ENCODE measurements around the gene ATP1B2.
"Not testable (repeated sequence)": the region's sequence is repeated elsewhere in the genome, so short reads cannot be mapped to it uniquely, and the experiment has no call there.

ATP1B2 gene, protein sequence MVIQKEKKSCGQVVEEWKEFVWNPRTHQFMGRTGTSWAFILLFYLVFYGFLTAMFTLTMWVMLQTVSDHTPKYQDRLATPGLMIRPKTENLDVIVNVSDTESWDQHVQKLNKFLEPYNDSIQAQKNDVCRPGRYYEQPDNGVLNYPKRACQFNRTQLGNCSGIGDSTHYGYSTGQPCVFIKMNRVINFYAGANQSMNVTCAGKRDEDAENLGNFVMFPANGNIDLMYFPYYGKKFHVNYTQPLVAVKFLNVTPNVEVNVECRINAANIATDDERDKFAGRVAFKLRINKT

DNA sequence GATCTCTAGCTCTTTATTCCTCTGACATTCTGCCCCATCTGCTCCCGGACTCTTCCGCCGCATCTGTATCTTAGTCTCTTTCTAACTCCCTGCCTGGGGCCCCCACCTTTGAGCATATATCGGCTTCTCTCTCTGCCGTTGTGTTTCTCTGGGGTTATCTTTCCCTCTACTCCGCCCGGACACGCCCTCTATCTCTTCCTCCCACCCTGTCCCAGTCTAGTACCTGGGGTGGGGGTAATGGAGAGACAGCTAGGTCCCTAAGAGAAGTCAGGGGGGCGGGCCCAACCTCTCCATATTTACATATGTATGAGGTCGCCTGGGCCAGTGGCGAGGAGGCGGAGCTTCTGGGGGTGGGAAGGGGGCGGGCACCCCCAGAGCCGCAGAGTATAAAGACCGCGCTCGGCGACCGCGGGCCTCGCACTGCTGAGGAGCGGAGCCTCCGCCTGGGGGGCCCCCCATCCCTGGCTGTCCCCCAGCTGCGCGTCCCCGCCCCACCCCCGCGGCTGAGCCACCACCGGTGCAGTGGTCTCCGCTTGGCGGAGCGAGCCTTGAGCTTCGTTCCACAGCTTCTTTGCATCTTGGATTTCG lies at the start of gene ATP1B2:
Gene ATP1B2 (plus strand): TSS at position 418 of the 588 bp plus-strand sequence. CDS start 593 bp downstream, outside the sequence.
- no peak for DNase-seq (ENCODE audit: low read depth)

DNA sequence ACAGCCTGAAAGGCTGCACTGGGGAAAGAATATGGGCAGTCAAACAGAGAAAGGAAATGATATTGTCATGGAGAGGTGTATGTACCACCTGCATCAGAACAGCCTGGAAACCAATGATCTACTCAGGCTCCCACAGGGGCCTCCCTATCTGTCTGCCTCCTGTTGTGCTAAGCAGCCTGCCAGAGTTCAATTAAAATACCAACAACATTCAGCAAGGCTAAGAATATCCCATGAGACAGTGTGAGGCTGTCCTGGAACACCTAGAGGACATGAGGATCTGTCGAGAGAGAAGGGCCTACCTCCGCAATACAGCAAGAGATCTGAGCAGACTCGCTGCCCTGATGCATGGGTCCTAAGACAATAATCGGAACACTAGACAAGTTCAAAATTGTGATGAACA lies 44.4 kb upstream of the ATP1B2 start:
- no peak for DNase-seq (ENCODE audit: low read depth)

DNA sequence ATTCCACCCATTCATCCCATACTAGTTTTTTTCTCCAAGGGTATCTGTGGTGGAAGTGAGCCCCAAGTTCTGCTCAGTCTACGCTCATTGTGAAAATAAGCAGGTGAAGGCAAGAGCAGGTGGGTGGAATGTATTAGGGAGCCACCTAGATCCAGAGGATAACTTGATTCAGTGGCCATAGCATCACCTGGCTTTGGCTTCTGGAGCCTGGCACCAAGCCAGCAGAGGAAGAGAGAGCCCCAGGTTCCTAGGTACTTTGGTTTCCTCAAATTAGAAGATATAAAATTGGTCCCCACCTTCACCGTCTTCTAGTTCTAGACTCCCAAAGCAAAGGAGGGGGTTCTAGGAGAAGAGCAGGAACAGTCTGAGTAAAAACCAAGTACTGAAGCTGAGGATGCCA lies 40.1 kb upstream of the ATP1B2 start:
- no peak for DNase-seq (ENCODE audit: low read depth)

DNA sequence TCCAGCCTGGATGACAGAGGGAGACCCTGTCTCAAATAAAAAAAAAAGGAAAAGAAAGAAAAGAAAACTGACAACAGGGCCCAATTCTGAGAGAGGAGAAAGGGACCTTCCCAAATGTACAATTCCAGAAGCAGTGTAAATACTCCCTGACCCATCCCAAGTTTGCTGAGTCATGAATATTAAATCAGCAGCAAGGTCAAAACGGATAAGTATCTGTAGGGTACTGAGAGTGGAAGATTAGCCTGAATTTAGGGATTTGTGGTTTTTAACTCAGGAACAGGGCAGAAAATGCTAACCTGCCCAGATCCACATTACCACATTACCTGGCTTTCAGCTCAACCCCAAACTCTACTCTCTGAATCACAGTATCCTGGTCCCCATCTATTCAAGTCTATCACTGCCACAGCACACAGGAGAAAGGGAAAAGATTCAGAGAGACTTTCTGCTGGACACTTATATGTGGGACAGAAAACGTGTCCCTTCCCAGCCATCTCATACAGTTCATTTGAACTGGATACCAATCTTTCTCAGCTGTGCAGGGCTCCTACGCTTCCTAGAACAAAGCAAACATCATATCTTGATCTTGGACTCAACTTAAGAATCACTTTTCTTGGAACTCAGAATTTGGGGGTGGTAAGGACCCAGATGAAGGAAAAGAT lies 39.0 kb upstream of the ATP1B2 start:
- no peak for DNase-seq (ENCODE audit: low read depth)

DNA sequence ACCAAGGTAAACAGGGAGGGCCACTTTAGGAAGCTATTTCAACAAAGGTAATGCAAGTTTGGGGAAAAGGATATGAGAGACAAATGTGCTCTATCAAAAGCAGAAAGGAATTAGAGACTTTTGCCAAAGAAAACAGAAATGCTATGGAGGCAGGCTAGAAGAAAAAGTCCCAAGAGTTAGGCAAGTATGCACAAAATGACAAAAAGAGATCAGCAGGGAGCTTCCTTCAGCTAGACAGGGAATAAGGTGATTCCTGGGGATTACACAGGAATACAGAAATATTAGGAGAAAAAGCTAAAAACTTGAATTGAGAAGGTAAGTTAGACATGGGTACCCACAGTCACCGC lies 38.5 kb upstream of the ATP1B2 start:
- no peak for DNase-seq (ENCODE audit: low read depth)

DNA sequence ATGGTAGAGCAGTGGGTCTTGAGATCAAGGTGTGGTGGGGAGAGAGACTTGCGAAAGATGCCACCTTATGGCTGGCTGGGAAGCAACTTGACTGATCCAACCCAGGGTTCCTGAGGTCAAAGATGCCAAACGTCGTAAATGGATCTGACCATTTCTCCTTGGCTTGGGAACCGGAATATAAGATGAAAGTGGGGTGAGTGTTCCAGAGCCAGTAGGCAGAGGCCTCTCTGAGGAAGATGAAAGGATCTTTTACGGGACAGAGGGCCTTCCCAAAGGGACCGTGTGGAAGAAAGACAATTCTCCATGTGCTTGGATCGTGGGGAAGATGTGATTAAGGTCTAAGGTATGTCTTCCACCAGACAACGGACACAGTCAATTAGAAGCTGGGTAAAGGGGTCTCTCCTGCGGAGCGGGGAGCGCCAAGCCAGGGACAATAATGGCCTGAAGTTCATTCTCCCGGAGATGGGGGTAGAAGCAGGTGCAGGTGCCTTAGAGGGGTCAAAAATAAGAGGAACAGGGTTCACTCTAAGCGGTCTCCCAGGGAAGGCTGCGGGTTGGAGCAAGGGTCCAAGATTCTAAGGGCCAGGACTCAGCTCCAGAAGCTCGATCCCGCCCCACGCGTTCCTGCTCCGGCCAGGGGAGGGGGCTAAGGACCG lies 36.8 kb upstream of the ATP1B2 start:
- no peak for DNase-seq (ENCODE audit: low read depth)

DNA sequence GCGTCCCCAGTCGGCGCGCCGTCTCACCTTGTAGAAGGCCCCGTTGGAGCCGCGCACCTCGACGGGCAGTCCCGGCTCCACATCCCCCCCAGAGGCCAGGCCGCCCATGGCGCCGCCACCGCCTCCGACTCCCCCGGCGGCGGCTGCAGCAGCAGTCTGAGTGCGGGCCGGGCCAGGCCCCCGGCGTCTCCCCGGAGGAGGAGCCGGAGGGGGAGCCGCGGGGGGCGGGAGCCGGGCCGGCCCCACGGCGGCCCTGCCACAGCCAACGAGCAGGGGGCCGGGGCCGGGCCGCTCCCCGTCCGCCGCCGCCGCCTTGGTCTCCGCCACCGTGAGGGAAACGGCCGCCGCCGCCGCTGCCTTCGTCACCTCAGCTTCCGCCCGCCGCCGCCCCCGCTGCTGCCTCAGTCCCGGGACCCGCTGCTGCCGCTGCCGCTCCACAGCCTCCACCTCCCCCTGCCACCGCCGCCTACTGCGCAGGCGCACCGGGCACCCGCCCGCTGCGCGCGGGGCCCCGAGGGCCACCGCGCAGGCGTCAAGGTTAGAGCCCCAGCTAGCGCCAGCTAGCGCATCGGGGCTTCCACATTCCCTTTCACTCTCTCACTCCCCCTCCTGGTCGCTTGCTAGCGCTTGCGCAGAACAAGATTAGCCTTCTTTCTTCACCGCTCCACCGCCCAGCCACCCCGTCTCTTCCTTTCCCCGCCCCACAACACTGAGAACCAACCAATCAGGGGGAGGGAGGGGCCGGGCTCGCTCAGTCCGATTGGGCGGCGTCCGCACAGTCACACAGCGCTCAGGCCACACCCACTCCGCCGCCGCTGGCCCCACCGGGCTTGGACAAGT lies 36.1 kb upstream of the ATP1B2 start, which contains the start of gene FXR2:
Gene FXR2 (minus strand): TSS at position 473 of the 840 bp plus-strand sequence. CDS start 365 bp downstream, at position 108.
- no peak for DNase-seq (ENCODE audit: low read depth)

DNA sequence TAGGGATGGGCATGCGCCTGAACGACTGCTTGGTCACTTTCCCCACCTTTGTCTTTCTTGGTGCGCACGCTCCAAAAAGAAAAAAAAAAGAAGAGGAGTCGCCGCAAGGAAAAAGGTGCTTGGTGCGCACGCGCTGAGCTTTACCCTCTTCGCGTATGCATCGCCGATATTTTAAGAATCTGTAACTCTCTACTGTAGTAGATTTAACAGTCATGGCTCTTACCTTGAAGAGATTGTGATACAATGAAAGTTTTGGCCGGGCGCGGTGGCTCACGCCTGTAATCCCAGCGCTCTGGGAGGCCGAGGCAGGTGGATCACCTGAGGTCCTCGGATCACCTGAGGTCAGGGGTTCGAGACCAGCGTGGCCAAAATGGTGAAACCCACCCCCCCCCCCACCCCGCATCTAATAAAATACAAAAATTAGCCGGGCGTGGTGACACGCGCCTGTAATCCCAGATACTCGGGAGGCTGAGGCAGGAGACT lies 35.4 kb upstream of the ATP1B2 start:
- no peak for DNase-seq (ENCODE audit: low read depth)

DNA sequence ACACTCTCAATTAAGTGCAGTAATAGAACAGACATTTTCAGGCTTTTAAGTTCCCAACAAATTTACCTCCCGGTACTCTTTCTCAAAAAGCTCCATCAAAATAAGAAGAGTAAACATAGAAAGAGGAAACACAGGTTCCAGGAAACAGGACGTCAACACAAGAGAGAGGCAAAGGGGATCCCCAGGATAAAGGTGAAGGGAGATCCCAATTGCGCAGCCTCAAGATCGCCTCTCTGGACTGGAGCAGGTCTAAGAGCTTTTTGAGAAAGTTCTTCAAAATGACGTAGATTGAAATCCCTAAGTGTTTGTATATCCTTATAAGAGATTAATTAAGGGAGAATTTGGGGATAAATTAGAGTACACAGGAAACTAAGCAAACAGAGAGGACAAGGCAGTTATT lies 32.1 kb upstream of the ATP1B2 start:
- no peak for DNase-seq (ENCODE audit: low read depth)

DNA sequence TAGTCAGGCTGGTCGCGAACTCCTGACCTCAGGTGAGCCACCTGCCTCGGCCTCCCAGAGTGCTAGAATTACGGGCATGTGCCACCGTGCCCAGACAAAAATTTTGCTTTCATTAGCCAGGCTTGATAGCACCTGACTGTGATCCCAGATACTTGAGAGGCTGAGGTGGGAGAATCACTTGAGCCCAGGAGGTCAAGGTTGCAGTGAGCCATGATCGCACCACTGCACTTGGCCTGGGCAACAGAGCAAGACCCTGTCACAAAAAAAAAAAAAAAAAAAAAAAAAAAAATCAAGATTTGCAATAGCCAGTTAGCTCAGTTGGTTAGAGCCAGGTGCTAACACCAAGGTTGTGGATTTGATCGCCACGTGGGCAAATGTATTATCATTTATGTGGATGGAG lies 29.9 kb upstream of the ATP1B2 start:
- no peak for DNase-seq (ENCODE audit: low read depth)

DNA sequence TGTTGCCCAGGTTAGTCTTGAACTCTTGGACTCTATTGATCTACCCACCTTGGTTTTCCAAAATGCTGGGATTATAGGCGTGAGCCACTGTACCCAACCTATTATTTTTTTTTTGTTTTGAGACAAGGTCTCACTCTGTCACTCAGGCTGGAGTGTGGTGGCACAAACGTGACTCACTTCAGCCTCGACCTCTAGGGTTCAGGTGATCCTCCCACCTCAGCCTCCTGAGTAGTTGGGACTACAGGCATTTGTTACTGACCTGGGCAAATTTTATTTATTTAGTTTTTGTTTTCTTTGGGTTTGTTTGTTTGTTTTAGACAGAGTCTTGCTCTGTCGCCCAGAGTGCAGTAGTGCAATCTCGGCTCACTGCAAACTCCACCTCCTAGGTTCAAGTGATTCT lies 27.1 kb upstream of the ATP1B2 start:
- no peak for DNase-seq (ENCODE audit: low read depth)

DNA sequence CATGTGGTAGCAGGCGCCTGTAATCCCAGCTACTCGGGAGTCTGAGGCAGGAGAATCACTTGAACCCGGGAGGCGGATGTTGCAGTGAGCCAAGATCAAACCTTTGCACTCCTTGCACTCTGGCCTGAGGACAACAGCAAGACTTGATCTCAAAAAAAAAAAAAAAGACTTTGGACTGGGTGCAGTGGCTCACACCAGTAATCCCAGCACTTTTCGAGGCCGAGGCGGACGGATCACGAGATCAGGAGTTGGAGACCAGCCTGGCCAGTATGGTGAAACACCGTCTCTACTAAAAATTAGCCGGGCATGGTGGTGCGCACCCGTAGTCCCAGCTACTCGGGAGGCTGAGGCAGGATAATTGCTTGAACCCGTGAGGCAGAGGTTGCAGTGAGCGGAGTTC lies 25.0 kb upstream of the ATP1B2 start:
- DNase-seq (ENCODE audit: low read depth) = not testable (repeated sequence)

DNA sequence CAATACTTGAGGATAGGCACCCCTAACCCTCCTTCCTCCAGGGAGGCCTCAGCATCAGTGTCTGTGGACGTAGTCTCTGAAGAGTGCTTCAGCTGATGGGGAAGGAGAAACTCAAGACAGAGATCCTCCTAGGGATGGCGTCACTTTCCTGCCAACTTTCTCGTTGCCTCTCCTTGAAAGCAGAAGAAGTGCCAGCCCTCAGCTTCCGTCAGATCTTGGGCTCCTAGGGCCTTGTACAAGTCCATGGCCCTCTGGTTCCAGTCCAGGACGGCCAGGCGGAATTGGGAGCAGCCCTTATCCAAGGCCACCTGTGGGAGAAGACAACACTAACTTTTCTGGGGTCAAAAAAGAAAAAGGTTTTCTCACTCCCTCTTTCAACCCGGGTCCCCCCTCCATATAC lies 24.4 kb upstream of the ATP1B2 start:
- no peak for DNase-seq (ENCODE audit: low read depth)

DNA sequence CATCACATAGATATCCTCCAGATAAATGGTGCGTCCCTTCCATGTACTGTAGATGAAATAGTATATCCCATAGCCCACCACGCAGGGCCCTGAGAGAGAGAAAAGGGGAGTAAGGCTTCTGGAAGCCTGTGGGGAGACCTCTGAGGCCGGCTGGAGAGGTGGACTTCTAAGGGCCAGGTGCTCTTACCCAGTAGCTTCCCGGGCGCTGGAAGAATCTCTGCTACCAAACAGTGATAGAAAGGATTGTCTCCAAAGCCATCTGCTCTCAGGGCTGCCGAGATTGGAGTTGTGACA lies 23.8 kb upstream of the ATP1B2 start:
- DNase-seq (ENCODE audit: low read depth) = no peak

DNA sequence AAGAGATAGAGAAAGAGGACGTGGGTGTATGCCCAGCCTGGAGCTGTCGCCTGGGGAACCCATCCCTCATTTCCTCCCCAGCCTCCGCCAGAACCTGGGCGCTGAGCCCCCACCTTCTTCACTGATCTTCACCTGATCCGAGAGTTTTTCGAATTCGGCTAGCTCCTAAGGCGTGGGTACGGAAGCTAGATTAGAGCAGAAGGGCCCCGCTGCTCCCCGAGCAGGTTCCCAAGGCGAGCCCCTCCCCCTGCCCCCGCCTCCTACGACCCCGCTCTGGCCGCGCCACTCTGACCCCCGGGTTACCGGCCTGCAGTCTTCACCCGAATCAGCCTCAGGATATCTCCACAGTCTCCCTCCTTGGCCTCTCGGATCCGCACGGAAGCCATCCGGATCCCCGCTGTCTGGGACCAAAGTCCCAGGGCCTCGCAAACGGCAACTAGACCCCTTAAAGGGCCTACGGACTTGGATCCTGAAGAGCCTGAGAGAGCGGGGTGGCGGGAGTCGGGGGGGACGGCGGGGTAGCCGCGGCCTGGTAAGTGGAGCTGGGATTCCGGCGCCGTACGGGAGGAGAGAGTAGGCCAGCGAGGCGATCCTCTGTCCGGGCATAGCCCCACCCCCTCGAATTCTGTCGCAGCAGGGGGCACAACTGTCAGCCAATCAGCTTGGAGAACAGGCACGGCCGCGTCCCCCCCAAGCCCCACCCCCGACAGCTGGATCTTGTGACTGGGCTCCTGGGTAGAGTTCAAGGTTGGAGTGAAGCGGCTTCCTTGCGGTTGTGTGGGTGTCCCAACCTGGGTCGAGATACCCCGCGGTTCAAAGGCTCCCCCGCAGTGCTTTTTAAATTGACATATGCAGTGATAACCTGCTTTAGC lies 23.2 kb upstream of the ATP1B2 start, which contains the start of gene SAT2:
Gene SAT2 (minus strand): TSS at position 572 of the 872 bp plus-strand sequence. CDS start 186 bp downstream, at position 386.
- no peak for DNase-seq (ENCODE audit: low read depth)

DNA sequence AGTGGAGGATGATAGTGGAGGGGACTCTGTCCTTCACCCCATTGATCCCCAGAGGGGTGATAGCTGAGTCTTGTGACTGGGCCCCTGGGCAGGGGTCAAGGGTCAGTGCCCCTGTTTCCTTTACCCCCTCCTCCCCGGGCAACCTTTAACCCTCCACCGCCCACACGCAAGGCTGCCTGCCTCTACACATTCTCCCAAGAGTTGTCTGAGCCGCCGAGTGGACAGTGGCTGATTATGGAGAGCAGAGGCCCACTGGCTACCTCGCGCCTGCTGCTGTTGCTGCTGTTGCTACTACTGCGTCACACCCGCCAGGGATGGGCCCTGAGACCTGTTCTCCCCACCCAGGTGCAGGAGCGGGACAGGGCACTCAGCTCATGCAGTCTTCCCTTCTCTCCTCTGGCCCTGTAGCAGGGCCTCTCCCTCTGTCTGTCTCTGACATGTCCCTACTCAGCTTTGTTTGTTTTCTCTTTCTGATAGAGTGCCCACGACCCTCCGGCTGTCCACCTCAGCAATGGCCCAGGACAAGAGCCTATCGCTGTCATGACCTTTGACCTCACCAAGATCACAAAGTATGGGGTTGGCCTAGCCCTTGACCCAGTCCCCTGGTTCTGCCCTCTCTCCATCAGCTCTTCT lies 20.7 kb upstream of the ATP1B2 start, which contains the start of gene SHBG:
Gene SHBG (plus strand): TSS at position 197 of the 633 bp plus-strand sequence. CDS start 38 bp downstream, at position 235.
- DNase-seq (ENCODE audit: low read depth) = no peak

DNA sequence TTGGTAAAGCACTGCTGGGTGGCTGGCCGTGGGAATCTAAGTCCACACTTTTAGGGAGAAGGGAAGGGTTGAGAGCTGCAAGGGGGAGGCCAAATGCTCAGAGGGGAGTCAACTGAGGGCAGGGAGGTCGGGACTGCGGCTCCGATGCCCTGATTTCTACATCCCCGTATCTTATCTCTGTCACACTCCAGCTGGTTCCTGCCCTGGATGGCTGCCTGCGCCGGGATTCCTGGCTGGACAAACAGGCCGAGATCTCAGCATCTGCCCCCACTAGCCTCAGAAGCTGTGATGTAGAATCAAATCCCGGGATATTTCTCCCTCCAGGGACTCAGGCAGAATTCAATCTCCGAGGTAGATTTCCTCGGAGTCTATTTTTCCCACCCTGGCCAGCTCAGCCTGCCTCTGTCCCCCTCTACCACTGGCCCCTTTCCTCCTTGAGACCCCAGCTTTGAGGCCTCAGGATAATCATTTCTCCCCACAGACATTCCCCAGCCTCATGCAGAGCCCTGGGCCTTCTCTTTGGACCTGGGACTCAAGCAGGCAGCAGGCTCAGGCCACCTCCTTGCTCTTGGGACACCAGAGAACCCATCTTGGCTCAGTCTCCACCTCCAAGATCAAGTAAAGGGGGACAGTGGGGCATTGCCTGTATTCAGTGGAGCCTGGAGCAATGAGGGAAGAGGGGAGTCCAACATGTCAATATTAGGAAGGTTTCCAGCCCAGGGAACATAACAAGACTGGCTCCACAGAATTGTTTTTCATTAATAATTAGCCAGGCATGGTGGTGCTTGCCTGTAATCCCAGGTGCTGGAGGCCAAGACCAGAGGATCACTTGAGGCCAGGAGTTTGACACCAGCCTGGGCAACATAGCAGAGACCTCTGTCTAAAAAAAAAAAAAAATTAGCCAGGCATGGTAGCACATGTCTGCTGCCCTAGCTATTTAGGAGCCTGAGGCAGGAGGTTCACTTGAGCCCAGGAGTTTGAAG lies 19.0 kb upstream of the ATP1B2 start:
- no peak for DNase-seq (ENCODE audit: low read depth)

DNA sequence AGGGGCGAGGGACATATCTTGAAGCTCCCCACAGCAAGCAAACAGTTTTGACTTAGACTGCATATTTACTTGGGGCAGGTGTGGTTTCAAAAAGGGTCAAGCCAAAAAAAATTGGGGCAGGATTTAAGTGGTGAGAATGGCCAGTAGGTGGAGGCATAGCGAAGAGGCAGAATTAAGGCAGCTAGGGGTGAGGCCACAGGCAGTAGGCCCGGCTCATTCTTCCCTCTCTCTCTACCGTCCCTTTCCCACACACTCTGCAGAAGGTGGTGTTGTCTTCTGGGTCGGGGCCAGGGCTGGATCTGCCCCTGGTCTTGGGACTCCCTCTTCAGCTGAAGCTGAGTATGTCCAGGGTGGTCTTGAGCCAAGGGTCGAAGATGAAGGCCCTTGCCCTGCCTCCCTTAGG lies 18.2 kb upstream of the ATP1B2 start:
- no peak for DNase-seq (ENCODE audit: low read depth)

DNA sequence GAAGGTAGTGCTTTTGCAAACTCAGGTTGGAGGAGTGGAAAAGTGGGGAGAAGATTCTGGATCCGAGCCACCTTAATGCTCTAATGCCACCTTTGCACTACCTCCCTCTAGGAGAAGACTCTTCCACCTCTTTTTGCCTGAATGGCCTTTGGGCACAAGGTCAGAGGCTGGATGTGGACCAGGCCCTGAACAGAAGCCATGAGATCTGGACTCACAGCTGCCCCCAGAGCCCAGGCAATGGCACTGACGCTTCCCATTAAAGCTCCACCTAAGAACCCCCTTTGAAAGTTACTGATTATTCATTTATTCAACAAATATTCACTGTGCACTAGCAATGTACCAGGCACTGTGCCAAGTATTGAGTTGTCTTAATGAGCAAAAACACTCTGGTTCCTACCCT lies 17.6 kb upstream of the ATP1B2 start:
- DNase-seq (ENCODE audit: low read depth) = no peak

Measured in CMK (cell line).